Tibial nerve (tissue), 4 donors: ENCODE results near the gene CACNA1B.

Experiments used
- CTCF ChIP-seq, 5 experiments: fragments of 200-600 bp in 3 of 5; fragments of 450-650 bp in 2 of 5; sonication (generic) in 3 of 5; IDR thresholded peaks; one replicate each; pipeline ENCODE4 v1.5.1; 2016 to 2019; ENCODE audit warnings: antibody characterized with exemption in 5 of 5, mild to moderate bottlenecking in 3 of 5, moderate library complexity in 2 of 5
- EP300 ChIP-seq, 2 donors: sonication (generic); formaldehyde crosslinking; IDR thresholded peaks; one replicate each; pipeline ENCODE4 v1.6.1; 2017; ENCODE audit warnings: antibody characterized with exemption in 2 of 2, mild to moderate bottlenecking in 1 of 2
- POLR2A ChIP-seq, 2 donors: fragments of 450-650 bp; IDR thresholded peaks; one replicate each; pipeline ENCODE4 v1.6.1; 2017; ENCODE audit warnings: antibody characterized with exemption in 2 of 2, mild to moderate bottlenecking in 2 of 2, moderate library complexity in 2 of 2

DNA sequence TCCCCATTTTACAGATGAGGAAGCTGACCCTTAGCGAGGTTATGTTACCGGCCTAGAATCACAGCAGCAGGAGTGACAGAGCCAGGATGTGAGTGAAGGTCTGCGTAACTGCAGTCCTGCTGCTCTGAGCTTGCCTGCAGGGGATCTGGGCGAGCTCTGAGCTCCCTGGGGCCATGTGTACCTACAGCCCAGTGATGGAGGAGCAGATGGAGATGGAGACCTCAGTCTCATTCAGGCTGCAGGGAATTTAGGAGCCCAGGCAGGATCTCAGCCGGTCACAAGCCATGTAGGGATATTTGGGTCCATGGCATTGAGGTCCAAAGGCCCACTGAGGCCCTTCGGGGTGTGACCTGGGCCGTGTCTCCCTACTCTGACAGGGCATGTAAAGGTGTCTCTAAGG is 170.6 kb downstream of the CACNA1B start:
- TF ChIP-seq CTCF (IDR thresholded peaks at IDR 0.05): no peak
- TF ChIP-seq POLR2A (IDR thresholded peaks at IDR 0.05): no peak
- TF ChIP-seq EP300 (IDR thresholded peaks at IDR 0.05): no peak
